ENCODE data around the gene HEPH.
"Not testable (repeated sequence)": the region's sequence is repeated elsewhere in the genome, so short reads cannot be mapped to it uniquely, and the experiment has no call there.

Gene HEPH

GRCh38 chrX:66163849-66164411, at the start of gene HEPH:
Gene HEPH, plus strand, starts transcription at chrX:66164247. Its CDS starts 6,324 bp downstream, at chrX:66170571.
- no peak for DNase-seq

DNA sequence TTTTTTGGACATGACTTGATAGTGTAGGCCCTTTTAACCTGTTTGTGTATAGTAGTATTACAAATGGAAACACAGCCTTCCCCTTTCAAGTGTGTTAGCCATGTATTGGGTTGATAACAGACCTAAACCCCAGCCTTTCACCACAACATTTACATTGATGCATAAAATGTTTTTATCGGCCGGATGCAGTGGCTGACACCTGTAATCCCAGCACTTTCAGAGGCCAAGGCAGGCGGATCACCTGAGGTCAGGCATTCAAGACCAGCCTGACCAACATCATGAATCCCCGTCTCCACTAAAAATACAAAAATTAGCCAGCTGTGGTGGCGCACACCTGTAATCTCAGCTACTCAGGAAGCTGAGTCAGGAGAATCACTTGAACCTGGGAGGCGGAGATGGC, 45.3 kb upstream of the HEPH start:
- DNase-seq, result not testable (repeated sequence)

DNA sequence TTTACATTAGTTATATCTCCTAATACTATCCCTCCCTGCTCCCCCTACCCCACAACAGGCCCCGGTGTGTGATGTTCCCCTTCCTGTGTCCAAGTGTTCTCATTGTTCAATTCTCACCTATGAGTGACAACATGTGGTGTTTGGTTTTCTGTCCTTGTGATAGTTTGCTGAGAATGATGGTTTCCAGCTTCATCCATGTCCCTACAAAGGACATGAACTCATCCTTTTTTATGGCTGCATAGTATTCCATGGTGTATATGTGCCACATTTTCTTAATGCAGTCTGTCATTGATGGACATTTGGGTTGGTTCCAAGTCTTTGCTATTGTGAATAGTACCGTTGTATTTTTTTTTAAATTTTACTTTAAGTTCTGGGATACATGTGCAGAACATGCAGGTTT, 42.7 kb upstream of the HEPH start:
- DNase-seq, result not testable (repeated sequence)

DNA sequence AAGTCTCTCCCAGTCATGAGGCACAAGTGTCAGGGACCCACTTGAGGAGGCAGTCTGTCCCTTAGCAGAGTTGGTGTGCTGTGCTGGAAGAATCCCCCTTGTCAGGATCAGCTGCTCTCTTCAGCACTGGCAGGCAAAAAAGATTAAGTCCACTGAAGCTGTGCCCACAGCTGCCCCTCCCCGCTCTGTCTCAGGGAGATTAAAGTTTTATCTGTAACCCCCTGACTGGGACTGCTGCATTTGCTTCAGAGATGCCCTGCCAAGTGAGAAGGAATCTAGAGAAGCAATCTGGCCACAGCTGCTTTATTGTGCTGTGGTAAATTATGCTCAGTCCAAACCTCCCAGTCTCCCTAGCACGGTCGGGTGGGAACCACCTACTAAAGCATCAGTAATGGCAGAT, 37.4 kb upstream of the HEPH start:
- DNase-seq, result no peak

GRCh38 chrX:66130469-66130868, 33.6 kb upstream of the HEPH start:
- no peak for DNase-seq

DNA sequence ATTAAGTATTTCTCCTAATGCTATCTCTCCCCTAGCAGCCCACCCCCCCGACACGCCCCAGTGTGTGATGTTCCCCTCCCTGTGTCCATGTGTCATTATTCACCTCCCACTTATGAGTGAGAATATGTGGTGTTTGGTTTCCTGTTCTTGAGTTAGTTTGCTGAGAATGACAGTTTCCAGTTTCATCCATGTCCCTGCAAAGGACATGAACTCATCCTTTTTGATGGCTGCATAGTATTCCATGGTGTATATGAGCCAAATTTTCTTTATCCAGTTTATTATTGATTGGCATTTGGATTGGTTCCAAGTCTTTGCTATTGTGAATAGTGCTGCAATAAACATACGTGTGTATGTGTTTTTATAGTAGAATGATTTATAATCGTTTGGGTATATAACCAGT, 28.8 kb upstream of the HEPH start:
- not testable (repeated sequence) for DNase-seq

DNA sequence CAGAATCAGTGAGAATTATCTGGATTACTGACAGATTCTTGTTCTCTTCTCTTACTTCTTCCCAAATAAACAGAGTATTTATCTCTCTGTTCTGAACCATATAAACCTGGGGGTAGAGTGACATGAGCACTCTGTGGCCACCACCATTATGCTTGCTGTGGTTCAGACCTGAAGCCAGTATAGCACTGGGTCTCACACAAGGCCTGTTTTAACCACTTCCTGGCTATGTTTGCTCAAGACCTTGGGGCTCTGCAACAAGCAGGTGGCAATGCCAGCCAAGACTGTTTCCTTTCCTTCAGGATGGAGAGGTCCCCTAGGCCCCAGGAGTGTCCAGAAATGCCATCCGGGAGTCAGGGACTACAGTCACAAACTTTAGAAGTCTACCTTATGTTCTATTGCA, 21.7 kb upstream of the HEPH start:
- DNase-seq, result no peak

- DNase-seq, result no peak
Observed at GRCh38 chrX:66144258-66144657, 19.8 kb upstream of the HEPH start.

DNA sequence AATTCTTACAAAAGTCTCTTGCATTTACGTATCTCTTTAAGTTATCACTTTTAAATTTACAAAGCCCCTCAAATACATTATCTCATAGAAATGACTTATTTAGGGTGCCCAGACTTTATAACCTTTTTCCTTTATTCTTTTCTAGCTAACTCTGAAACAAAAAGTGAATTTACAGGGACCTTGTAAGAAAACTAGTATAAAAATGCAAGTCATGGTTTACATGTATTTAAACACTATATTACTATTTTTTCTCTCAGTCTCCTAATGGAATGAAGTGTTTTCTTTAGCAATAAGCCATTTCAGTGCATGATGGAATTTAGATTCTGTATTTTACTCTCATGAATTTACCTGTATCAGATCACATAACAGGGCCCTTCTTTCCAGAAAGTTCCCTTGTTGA, 14.5 kb upstream of the HEPH start:
- no peak for DNase-seq

GRCh38 chrX:66150163-66150562, 13.9 kb upstream of the HEPH start:
- DNase-seq, result no peak

DNA sequence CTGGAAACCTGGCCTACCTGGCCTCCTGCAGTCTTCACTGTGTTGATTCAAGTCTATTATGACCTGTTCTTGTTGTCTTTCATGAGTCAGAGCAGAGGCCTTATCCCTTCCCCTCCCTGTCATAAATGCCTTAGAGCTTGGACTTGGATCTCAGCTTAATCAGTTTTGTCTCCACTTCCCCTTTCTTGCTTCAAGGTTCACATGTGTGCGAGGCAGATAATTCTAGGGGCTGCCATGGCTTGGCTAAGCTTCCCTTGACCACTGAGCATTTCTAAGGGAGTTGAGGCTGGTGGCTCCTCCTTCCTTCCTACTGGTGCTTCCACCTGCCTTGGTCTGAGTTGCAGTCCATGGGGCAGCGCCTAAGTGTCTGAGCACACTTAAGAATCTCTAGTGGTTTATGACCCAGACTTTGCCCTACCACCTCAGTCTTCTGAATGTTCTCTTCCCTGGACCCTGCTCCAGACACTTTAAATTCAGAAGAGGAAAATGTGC, 1.7 kb upstream of the HEPH start:
- DNase-seq, result no peak

DNA sequence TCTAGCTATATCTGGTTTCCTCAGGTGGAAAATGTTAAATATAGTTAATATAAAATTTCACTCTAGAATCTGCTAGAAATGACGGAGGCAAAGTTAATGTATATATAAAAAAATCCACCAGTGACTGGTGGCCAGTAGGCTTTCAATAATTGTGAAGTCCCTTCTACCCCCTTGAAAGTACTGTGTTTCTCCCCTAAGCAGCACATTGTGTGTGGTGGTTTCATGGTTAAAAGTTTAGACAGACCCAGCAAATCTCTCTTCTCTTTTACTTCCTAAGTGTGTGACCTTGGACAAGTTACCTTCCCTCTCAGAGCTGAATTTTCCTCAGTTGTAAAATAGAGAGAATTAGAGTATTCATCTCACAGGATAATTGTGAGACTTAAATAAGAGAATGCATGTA, 600 bp upstream of the HEPH start:
- no peak for DNase-seq

- DNase-seq, result no peak
Observed at GRCh38 chrX:66164470-66164869, 423 bp downstream of the HEPH start.

DNA sequence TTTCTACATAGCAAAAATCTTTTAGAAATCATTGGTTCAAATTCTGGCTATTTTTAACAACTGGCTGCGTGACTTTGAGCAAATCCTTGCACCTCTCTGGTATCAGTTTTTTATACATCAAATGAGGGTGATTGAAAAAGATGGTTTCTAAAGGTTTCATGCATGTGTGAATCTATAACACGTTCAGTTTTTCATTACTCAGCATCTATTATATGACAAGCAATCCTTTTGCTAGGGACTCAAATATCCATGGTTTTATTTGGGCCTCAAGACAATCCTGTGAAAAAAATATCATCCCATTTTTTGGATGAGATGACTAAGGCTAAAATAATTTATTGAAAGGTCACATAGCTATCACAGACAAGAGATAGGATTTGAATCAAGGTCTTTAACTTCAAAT, 884 bp downstream of the HEPH start:
- DNase-seq, result no peak

- no peak for DNase-seq
Observed at GRCh38 chrX:66166671-66167070, 2.6 kb downstream of the HEPH start.

GRCh38 chrX:66167431-66167830, 3.4 kb downstream of the HEPH start:
- DNase-seq, result no peak

DNA sequence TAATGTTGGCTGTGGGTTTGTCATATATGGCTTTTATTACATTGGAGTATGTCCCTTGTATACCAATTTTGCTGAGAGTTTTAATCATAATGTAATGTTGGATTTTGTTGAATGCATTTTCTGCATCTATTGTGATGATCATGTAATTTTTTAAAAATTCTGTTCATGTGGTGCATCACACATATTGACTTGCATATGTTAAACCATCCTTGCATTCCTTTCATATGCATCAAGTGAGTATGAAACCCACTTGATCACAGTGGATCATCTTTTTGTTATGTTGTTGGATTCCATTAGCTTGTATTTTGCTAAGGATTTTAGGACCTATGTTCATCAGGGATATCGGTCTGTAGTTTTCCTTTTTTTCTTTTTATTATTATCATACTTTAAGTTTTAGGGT, 12.1 kb downstream of the HEPH start:
- no peak for DNase-seq

- no peak for DNase-seq
Observed at GRCh38 chrX:66191563-66191962, 27.5 kb downstream of the HEPH start.

DNA sequence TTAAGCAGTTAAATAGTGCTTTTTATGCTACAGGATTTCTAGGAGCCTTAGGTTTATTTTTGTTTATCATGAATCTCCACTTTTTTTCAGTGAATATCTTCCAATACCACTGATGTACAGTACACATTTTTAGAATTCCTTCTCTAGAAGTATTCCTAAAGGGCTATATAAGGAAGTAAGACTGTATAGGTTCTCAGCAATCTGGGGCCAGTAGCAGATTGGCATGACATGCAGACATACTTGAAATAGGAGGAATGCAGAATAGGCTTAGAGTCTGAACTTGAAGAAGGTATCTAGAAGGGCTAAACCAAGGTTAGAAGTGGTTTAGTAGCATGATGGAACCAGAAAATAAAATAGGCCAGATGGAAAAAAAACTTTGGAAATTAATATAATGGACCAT, 29.8 kb downstream of the HEPH start:
- DNase-seq, result no peak

- no peak for DNase-seq
Observed at GRCh38 chrX:66200050-66200664, 36.1 kb downstream of the HEPH start.

- no peak for DNase-seq
Observed at GRCh38 chrX:66200855-66201795, 37.1 kb downstream of the HEPH start.

- no peak for DNase-seq
Observed at GRCh38 chrX:66203114-66203513, 39.1 kb downstream of the HEPH start.

- DNase-seq, result no peak
Observed at GRCh38 chrX:66221856-66222255, 57.8 kb downstream of the HEPH start.

DNA sequence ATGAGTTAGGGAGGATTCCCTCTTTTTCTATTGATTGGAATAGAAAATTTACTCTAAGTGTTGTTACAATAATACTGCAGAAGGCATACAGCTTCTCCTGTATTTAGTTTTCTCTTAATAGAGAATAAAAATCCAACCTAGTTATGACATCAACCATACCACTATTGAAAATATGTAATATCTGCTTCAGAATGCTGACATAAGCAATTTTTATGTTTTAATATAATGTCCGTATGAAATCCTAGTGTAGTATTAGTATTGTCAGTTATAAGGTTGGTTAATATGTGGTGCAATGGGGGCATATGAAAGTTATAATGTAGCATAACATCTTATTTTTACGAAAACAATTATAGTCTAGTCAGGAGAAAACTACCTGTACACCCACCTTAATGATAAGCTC, 68.2 kb downstream of the HEPH start:
- no peak for DNase-seq
